ENCODE measurements around the gene B3GAT1. TPM values are rescaled to one million over a fixed set of nuclear protein-coding genes. Genes with fewer than 3 reads are reported as not detected.
A peak's percentile ranks its signal among the peaks of the same experiment; 100 is the strongest.

The B3GAT1 gene
- total RNA-seq, 1 experiment from 2014 or later = 34.3 TPM

DNA sequence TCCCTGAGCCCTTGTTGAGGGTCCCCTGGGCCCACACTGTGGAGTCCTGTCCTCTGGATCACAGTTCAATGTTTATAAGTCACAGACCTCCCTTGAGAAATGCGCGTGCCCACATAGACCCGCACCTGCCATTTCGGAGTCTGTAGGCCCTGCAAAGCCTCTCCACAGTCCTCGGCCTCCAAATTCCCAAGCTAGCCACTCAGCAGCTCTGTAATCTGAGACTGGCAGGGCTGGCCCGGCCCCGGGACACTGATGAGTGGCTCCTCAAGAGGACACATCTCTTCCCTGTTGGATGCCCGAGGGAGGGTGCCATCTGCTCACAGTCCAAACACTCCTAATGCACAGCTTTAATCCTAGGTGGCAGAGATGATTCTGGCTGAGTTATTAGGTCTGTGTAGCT, 39.1 kb downstream of the B3GAT1 start:
- Histone ChIP-seq H2BK20ac (ENCODE audit: low read depth, low read length, poor library complexity, severe bottlenecking) (no peak overlapping the region), H2AFZ (ENCODE audit: low read length) (no peak overlapping the region), H2BK5ac (ENCODE audit: insufficient read length, low read length) (no peak overlapping the region), H4K5ac (ENCODE audit: insufficient read length, low read depth, low read length) (no peak overlapping the region), H3K9ac (ENCODE audit: extremely low read depth, insufficient read length, low read length) (no peak overlapping the region), H2BK120ac (ENCODE audit: low read depth, low read length, poor library complexity, severe bottlenecking) (no peak overlapping the region), H3K18ac (ENCODE audit: insufficient read length, low read depth, low read length) (no peak overlapping the region), H3K4me2 (ENCODE audit: insufficient read depth, insufficient read length, low read length) (no peak overlapping the region), H3K79me1 (ENCODE audit: insufficient read depth, low read depth, low read length, poor library complexity, severe bottlenecking) (no peaks in the 10 kb centered on the region), H3K4me1 (ENCODE audit: insufficient read depth, low read length) (peaks cover 4% of the 10 kb centered on the region; the same call in 1 of the 2 replicates), H3K23me2 (ENCODE audit: insufficient read length, low read depth, low read length, poor library complexity, severe bottlenecking) (no peaks in the 10 kb centered on the region), H3K56ac (ENCODE audit: insufficient read length, low read depth, low read length) (no peak overlapping the region), H3T11ph (ENCODE audit: low read length) (no peak overlapping the region), H2BK12ac (ENCODE audit: insufficient read length, low read depth, low read length) (no peak overlapping the region), H4K8ac (replicated peaks; ENCODE audit: insufficient read length, low read depth, low read length) (no peak overlapping the region), H2AK5ac (ENCODE audit: insufficient read length, low read length) (no peak overlapping the region), H4K91ac (ENCODE audit: insufficient read length, low read depth, low read length) (no peak overlapping the region), H3K79me2 (ENCODE audit: insufficient read depth, low read length) (no peaks in the 10 kb centered on the region), H4K20me1 (ENCODE audit: control insufficient read depth, insufficient read depth, insufficient read length) (no peaks in the 10 kb centered on the region), H3K27me3 (ENCODE audit: insufficient read depth, low read length) (no peaks in the 10 kb centered on the region), H3K14ac (ENCODE audit: insufficient read depth, low read length) (no peak overlapping the region; the same call in 1 of the 2 replicates), H3K27ac (ENCODE audit: insufficient read length, low read depth, low read length) (no peak overlapping the region), H3K23ac (ENCODE audit: insufficient read length, low read depth, low read length) (no peak overlapping the region), H3K9me3 (ENCODE audit: control insufficient read depth, low read depth, low read length) (no peaks in the 10 kb centered on the region), H3K4ac (ENCODE audit: low read depth, low read length) (no peak overlapping the region), H2BK15ac (ENCODE audit: low read depth, low read length) (no peak overlapping the region)
- Mint-ChIP-seq H3K4me3 (no peak overlapping the region), H3K9me3 (no peaks in the 10 kb centered on the region), H3K27ac (peak overlapping the region in 1 of 3 experiments; percentile 53; a peak in 1 of 7 replicates), H3K4me1 (peaks cover 20 to 23% of the 10 kb centered on the region in 2 experiments), H3K36me3 (ENCODE audit: insufficient read depth in 1 of 3, low read depth in 3 of 3) (peaks cover 5 to 13% (median 7%) of the 10 kb centered on the region in 3 experiments; a peak in 4 of 7 replicates), H3K27me3 (ENCODE audit: low read depth) (peaks cover 20% of the 10 kb centered on the region)
- WGBS (ENCODE audit: extremely low coverage, insufficient read length, low lambda C conversion rate) = no CpG with 5 or more reads among the region's 8 CpGs
- DNase-seq = no peak
- TF ChIP-seq CTCF (conservative IDR thresholded peaks at IDR 0.05) = no peak
